Right lobe of liver (tissue), 4 donors: Measurements from ENCODE around the gene ADORA1.

Experiments
- CTCF ChIP-seq, 4 donors: fragments of 200-600 bp in 3 of 4; fragments of 450-650 bp in 1 of 4; IDR thresholded peaks; one replicate each; pipeline versions ENCODE4 v1.5.1 to v1.8.0; 2016 to 2022; ENCODE audit warnings: antibody characterized with exemption in 4 of 4, mild to moderate bottlenecking in 2 of 4
- POLR2A ChIP-seq: fragments of 450-650 bp; IDR thresholded peaks from one replicate; pipeline ENCODE4 v1.6.1; 2017; ENCODE audit warnings: antibody characterized with exemption, mild to moderate bottlenecking
- donor health status: DM: no; HTN: no; CAD: no.
- donor health status: DM: no; HTN: no; CAD: no.
- donor health status: DM: no; HTN: yes; CAD: no.

- TF ChIP-seq POLR2A (no peak), CTCF (IDR thresholded peaks at IDR 0.05) (no peak)
Measured at GRCh38 chr1:203174324-203174985, 46.9 kb downstream of the ADORA1 start.
